ENCODE measurements around the gene NTF4.
"Not testable (repeated sequence)": the region's sequence is repeated elsewhere in the genome, so short reads cannot be mapped to it uniquely, and the experiment has no call there.

Gene NTF4

GRCh38 chr19:49056902-49057596 is 7.6 kb downstream of the NTF4 start:
- not testable (repeated sequence) for DNase-seq (ENCODE audit: low spot score)

GRCh38 chr19:49056101-49056901 is 8.3 kb downstream of the NTF4 start:
- DNase-seq (ENCODE audit: low spot score): no peak

GRCh38 chr19:49050376-49051033 is 14.1 kb downstream of the NTF4 start:
- DNase-seq (ENCODE audit: low spot score): not testable (repeated sequence)

GRCh38 chr19:49049834-49050233 is 14.8 kb downstream of the NTF4 start:
- not testable (repeated sequence) for DNase-seq (ENCODE audit: low spot score)

- not testable (repeated sequence) for DNase-seq (ENCODE audit: low spot score)
Observed at GRCh38 chr19:49049011-49049410, 15.6 kb downstream of the NTF4 start, which contains the start of gene CGB8. CGB8 (minus strand) TSS chr19:49049111; CDS start chr19:49048739, 372 bp downstream.

- DNase-seq (ENCODE audit: low spot score): not testable (repeated sequence)
Observed at GRCh38 chr19:49043548-49043947, 21.1 kb downstream of the NTF4 start, which contains the start of gene CGB5. CGB5 (plus strand) TSS chr19:49043848; CDS start chr19:49044210, 362 bp downstream.

GRCh38 chr19:49042666-49043065 is 22.0 kb downstream of the NTF4 start:
- not testable (repeated sequence) for DNase-seq (ENCODE audit: low spot score)

GRCh38 chr19:49042177-49042576 is 22.4 kb downstream of the NTF4 start:
- no peak for DNase-seq (ENCODE audit: low spot score)

GRCh38 chr19:49039736-49040135 is 24.9 kb downstream of the NTF4 start:
- not testable (repeated sequence) for DNase-seq (ENCODE audit: low spot score)

GRCh38 chr19:49038557-49039276 is 25.9 kb downstream of the NTF4 start:
- DNase-seq (ENCODE audit: low spot score): not testable (repeated sequence)

- not testable (repeated sequence) for DNase-seq (ENCODE audit: low spot score)
Observed at GRCh38 chr19:49038111-49038510, 26.5 kb downstream of the NTF4 start.

GRCh38 chr19:49036815-49037214 is 27.8 kb downstream of the NTF4 start, which contains the start of gene CGB1:
CGB1 (minus strand) TSS chr19:49036895; CDS start chr19:49036711, 184 bp downstream.
- not testable (repeated sequence) for DNase-seq (ENCODE audit: low spot score)

GRCh38 chr19:49031642-49032301 is 32.8 kb downstream of the NTF4 start, which contains the start of gene CGB2:
CGB2 (plus strand) TSS chr19:49031890; CDS start chr19:49032096, 206 bp downstream.
- not testable (repeated sequence) for DNase-seq (ENCODE audit: low spot score)

- not testable (repeated sequence) for DNase-seq (ENCODE audit: low spot score)
Observed at GRCh38 chr19:49030323-49030722, 34.3 kb downstream of the NTF4 start.

- DNase-seq (ENCODE audit: low spot score): not testable (repeated sequence)
Observed at GRCh38 chr19:49029749-49030148, 34.9 kb downstream of the NTF4 start.

- not testable (repeated sequence) for DNase-seq (ENCODE audit: low spot score)
Observed at GRCh38 chr19:49028686-49029085, 35.9 kb downstream of the NTF4 start.

- DNase-seq (ENCODE audit: low spot score): not testable (repeated sequence)
Observed at GRCh38 chr19:49025599-49025998, 39.0 kb downstream of the NTF4 start.

GRCh38 chr19:49025088-49025487 is 39.5 kb downstream of the NTF4 start:
- not testable (repeated sequence) for DNase-seq (ENCODE audit: low spot score)

- DNase-seq (ENCODE audit: low spot score): not testable (repeated sequence)
Observed at GRCh38 chr19:49024233-49024632, 40.4 kb downstream of the NTF4 start, which contains the start of gene CGB3. CGB3 (minus strand) TSS chr19:49024333; CDS start chr19:49023971, 362 bp downstream.

GRCh38 chr19:49022116-49022515 is 42.5 kb downstream of the NTF4 start:
- DNase-seq (ENCODE audit: low spot score): no peak

Data from left forelimb (tissue), 1 donor.